ENCODE data around the gene KLHL4. TPM values are rescaled to one million over a fixed set of nuclear protein-coding genes. Genes with fewer than 3 reads are reported as not detected.

KLHL4 gene
- total RNA-seq, 1 experiment from 2014 or later: 0.10 TPM

DNA sequence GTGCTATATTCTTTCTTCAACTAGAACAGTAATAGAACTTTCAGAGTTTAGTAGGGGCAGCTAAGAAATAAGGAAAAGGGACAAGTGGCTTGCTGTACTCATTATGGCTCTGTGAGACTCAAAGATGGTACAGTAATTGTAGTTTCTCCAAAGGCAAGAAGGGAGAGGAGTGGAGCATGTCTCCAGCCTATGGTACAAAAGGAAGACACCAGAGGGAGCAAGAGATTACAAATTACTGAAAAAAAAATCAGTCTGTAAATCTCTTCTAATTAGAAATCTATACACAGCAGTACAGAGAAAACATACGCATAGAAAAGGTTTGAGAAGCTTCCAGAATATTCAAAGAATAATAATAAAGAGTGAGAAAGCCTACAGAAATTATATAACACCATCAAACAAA is 61.4 kb downstream of the KLHL4 start:
- intact Hi-C loops (cut with micrococcal nuclease): no loop called here
- Histone ChIP-seq H3K9me2 (ENCODE audit: insufficient read depth) (no peaks in the 10 kb centered on the region), H3K9ac (ENCODE audit: low read length) (no peak overlapping the region), H3K27me3 (ENCODE audit: insufficient read depth, low read length) (no peaks in the 10 kb centered on the region), H3K36me3 (ENCODE audit: control insufficient read depth in 1 of 2, insufficient read depth in 2 of 2, low read length in 2 of 2) (no peaks in the 10 kb centered on the region), H3K79me2 (ENCODE audit: insufficient read depth, low read length) (no peaks in the 10 kb centered on the region), H3K4me1 (ENCODE audit: control insufficient read depth in 1 of 2, insufficient read depth in 2 of 2, low read length in 2 of 2) (no peaks in the 10 kb centered on the region), H3K27ac (ENCODE audit: low read depth, low read length) (no peak overlapping the region), H3K4me3 (replicated peaks in 1 of 2; ENCODE audit: low read depth in 1 of 2, low read length in 2 of 2) (no peak overlapping the region), H2AFZ (ENCODE audit: low read depth, low read length, poor library complexity, severe bottlenecking) (no peak overlapping the region), H4K20me1 (ENCODE audit: insufficient read depth) (no peaks in the 10 kb centered on the region), H3K4me2 (ENCODE audit: low read length) (no peak overlapping the region), H3K9me3 (ENCODE audit: control insufficient read depth in 1 of 2, insufficient read depth in 1 of 2, low read depth in 1 of 2, low read length in 2 of 2) (no peaks in the 10 kb centered on the region)
- RAD21 ChIA-PET (ENCODE audit: low non-redundant PET in 1 of 2, low total read pairs in 2 of 2, uncharacterized antibody in 2 of 2, unreplicated experiment in 2 of 2): no interaction called here
- CTCF ChIA-PET: no interaction called here
- BruUV-seq (replicated peaks): no TSS peak
- DNase-seq (ENCODE audit: low read depth, low spot score): no peak
- POLR2A ChIA-PET: no interaction called here
- no peak for ATAC-seq
- TF ChIP-seq, protein P1, sequence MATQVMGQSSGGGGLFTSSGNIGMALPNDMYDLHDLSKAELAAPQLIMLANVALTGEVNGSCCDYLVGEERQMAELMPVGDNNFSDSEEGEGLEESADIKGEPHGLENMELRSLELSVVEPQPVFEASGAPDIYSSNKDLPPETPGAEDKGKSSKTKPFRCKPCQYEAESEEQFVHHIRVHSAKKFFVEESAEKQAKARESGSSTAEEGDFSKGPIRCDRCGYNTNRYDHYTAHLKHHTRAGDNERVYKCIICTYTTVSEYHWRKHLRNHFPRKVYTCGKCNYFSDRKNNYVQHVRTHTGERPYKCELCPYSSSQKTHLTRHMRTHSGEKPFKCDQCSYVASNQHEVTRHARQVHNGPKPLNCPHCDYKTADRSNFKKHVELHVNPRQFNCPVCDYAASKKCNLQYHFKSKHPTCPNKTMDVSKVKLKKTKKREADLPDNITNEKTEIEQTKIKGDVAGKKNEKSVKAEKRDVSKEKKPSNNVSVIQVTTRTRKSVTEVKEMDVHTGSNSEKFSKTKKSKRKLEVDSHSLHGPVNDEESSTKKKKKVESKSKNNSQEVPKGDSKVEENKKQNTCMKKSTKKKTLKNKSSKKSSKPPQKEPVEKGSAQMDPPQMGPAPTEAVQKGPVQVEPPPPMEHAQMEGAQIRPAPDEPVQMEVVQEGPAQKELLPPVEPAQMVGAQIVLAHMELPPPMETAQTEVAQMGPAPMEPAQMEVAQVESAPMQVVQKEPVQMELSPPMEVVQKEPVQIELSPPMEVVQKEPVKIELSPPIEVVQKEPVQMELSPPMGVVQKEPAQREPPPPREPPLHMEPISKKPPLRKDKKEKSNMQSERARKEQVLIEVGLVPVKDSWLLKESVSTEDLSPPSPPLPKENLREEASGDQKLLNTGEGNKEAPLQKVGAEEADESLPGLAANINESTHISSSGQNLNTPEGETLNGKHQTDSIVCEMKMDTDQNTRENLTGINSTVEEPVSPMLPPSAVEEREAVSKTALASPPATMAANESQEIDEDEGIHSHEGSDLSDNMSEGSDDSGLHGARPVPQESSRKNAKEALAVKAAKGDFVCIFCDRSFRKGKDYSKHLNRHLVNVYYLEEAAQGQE (IDR thresholded peaks at IDR 0.05; ENCODE audit: low read depth): no peak
- TF ChIP-seq, protein P2, sequence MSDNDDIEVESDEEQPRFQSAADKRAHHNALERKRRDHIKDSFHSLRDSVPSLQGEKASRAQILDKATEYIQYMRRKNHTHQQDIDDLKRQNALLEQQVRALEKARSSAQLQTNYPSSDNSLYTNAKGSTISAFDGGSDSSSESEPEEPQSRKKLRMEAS (IDR thresholded peaks at IDR 0.05): no peak
- TF ChIP-seq POLR2AphosphoS5 (IDR thresholded peaks at IDR 0.05; ENCODE audit: low read depth, low read length) (no peak), FOSL1 (IDR thresholded peaks at IDR 0.05; ENCODE audit: low read depth) (no peak), CBX3 (IDR thresholded peaks at IDR 0.05; ENCODE audit: low read depth) (no peak), ZFX (IDR thresholded peaks at IDR 0.05) (no peak), SP1 (IDR thresholded peaks at IDR 0.05; ENCODE audit: low read depth) (no peak), EGR1 (IDR thresholded peaks at IDR 0.05; ENCODE audit: low read depth) (no peak), SIN3A (IDR thresholded peaks at IDR 0.05; ENCODE audit: low read depth) (no peak), TCF7L2 (IDR thresholded peaks at IDR 0.05; ENCODE audit: borderline replicate concordance, extremely low read depth, insufficient read depth, insufficient read length) (no peak), YY1 (IDR thresholded peaks at IDR 0.05; ENCODE audit: extremely low read depth, insufficient replicate concordance, low read depth, low read length) (no peak)
- TF ChIP-seq, protein P3, sequence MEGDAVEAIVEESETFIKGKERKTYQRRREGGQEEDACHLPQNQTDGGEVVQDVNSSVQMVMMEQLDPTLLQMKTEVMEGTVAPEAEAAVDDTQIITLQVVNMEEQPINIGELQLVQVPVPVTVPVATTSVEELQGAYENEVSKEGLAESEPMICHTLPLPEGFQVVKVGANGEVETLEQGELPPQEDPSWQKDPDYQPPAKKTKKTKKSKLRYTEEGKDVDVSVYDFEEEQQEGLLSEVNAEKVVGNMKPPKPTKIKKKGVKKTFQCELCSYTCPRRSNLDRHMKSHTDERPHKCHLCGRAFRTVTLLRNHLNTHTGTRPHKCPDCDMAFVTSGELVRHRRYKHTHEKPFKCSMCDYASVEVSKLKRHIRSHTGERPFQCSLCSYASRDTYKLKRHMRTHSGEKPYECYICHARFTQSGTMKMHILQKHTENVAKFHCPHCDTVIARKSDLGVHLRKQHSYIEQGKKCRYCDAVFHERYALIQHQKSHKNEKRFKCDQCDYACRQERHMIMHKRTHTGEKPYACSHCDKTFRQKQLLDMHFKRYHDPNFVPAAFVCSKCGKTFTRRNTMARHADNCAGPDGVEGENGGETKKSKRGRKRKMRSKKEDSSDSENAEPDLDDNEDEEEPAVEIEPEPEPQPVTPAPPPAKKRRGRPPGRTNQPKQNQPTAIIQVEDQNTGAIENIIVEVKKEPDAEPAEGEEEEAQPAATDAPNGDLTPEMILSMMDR (IDR thresholded peaks at IDR 0.05 in 2 of 3, conservative IDR thresholded peaks at IDR 0.05 in 1 of 3; ENCODE audit: borderline replicate concordance in 1 of 3, insufficient read depth in 1 of 3, low read depth in 2 of 3, low read length in 2 of 3): no peak
